Astrocyte (in vitro differentiated cells and primary cell): Measurements from ENCODE around the gene SLC12A4.

Experiments used
- EZH2 ChIP-seq: IDR thresholded peaks from 2 replicates; pipeline ENCODE4 v1.6.1; 2012; ENCODE audit warnings: mild to moderate bottlenecking, low read length, inconsistent platforms; ENCODE audit not compliant: insufficient read depth
- TF ChIP-seq, protein P1 (sequence below): IDR thresholded peaks from 2 replicates; pipeline ENCODE4 v1.5.1; 2011; ENCODE audit warnings: low read depth, mild to moderate bottlenecking, inconsistent platforms, low read length, moderate library complexity; ENCODE audit not compliant: insufficient read depth

DNA sequence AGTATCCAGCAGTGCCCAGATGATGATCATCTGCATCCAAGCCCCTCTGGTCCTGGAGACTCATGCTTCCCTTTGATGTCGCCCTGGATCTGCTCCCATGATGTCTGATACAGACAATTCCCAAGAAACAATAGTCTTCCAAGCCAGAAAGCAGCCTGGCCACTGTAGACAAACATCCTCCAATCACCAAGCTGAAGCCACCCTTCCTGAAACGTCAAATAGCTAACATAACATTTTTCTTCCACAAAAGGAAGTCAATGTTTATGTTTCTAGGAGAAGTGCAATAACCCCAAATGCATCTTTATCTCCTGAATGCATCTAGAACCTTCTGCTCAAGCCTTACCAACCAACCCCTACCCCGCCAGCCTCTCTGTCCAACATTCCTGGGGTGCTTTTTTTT lies 32.0 kb upstream of the SLC12A4 start:
- TF ChIP-seq, protein P1, sequence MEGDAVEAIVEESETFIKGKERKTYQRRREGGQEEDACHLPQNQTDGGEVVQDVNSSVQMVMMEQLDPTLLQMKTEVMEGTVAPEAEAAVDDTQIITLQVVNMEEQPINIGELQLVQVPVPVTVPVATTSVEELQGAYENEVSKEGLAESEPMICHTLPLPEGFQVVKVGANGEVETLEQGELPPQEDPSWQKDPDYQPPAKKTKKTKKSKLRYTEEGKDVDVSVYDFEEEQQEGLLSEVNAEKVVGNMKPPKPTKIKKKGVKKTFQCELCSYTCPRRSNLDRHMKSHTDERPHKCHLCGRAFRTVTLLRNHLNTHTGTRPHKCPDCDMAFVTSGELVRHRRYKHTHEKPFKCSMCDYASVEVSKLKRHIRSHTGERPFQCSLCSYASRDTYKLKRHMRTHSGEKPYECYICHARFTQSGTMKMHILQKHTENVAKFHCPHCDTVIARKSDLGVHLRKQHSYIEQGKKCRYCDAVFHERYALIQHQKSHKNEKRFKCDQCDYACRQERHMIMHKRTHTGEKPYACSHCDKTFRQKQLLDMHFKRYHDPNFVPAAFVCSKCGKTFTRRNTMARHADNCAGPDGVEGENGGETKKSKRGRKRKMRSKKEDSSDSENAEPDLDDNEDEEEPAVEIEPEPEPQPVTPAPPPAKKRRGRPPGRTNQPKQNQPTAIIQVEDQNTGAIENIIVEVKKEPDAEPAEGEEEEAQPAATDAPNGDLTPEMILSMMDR, result no peak
- no peak for TF ChIP-seq EZH2
